Fibroblast of lung (primary cell): ENCODE results near the gene EMC9. TPM values are rescaled to one million over a fixed set of nuclear protein-coding genes. Genes with fewer than 3 reads are reported as not detected.

Source experiments
- DNase-seq, 2 donors: peaks; one replicate each; pipeline versions ENCODE4 v3.0.0 to v3.0.0-alpha.2; 2010; ENCODE audit warnings: low read depth in 2 of 2
- H2AFZ ChIP-seq: 2 replicates; pipeline ENCODE4 v1.5.1; 2012; ENCODE audit warnings: low read length, control low read depth, inconsistent platforms
- H3K27ac ChIP-seq: 2 replicates; pipeline ENCODE4 v1.5.1; 2011; ENCODE audit warnings: low read length, control low read depth; ENCODE audit not compliant: insufficient read depth
- H3K27me3 ChIP-seq: 2 replicates; pipeline ENCODE4 v1.5.1; 2011; ENCODE audit warnings: mild to moderate bottlenecking, low read length; ENCODE audit not compliant: control insufficient read depth, insufficient read depth
- H3K36me3 ChIP-seq: 2 replicates; pipeline ENCODE4 v1.5.1; 2011; ENCODE audit warnings: low read length; ENCODE audit not compliant: control insufficient read depth, insufficient read depth
- H3K4me1 ChIP-seq: 2 replicates; pipeline ENCODE4 v1.5.1; 2011; ENCODE audit warnings: low read length; ENCODE audit not compliant: control insufficient read depth, insufficient read depth; ENCODE audit errors: extremely low read depth
- H3K4me2 ChIP-seq: 2 replicates; pipeline ENCODE4 v1.5.1; 2011; ENCODE audit warnings: low read length, control low read depth; ENCODE audit not compliant: insufficient read depth; ENCODE audit errors: extremely low read depth
- H3K4me3 ChIP-seq, 4 experiments: fragments of 200-600 bp in 1 of 4; sonication (generic) in 1 of 4; replicated peaks in 1 of 4; 2 replicates each; pipeline ENCODE4 v1.5.1; 2011 to 2016; ENCODE audit warnings: low read length in 4 of 4, low read depth in 3 of 4, mild to moderate bottlenecking in 3 of 4, control low read depth in 2 of 4, inconsistent platforms in 1 of 4, mixed read lengths in 1 of 4; ENCODE audit not compliant: insufficient read depth in 1 of 4; ENCODE audit errors: control extremely low read depth in 1 of 4
- H3K79me2 ChIP-seq: 2 replicates; pipeline ENCODE4 v1.5.1; 2012; ENCODE audit warnings: mild to moderate bottlenecking, low read length, inconsistent platforms; ENCODE audit not compliant: control insufficient read depth, insufficient read depth
- H3K9ac ChIP-seq: 2 replicates; pipeline ENCODE4 v1.5.1; 2011; ENCODE audit warnings: mild to moderate bottlenecking, low read length, control low read depth; ENCODE audit not compliant: insufficient read depth
- H3K9me3 ChIP-seq: 2 replicates; pipeline ENCODE4 v1.5.1; 2012; ENCODE audit warnings: low read depth, low read length; ENCODE audit not compliant: control insufficient read depth, insufficient read depth
- H4K20me1 ChIP-seq: 2 replicates; pipeline ENCODE4 v1.5.1; 2011; ENCODE audit warnings: low read length; ENCODE audit not compliant: control insufficient read depth, insufficient read depth; ENCODE audit errors: extremely low read depth
- EZH2 ChIP-seq: IDR thresholded peaks from 2 replicates; pipeline ENCODE4 v1.5.1; 2012; ENCODE audit warnings: low read length, control low read depth, mild to moderate bottlenecking; ENCODE audit errors: missing control alignments
- polyA minus RNA-seq: library from RNA; depleted of rRNA, polyadenylated mRNA; stranded (reverse); fragments of >200 nt; gene quantifications from 2 replicates; pipeline ENCODE4 v1.2.3, GENCODE V29; 2011; ENCODE audit warnings: low replicate concordance
- polyA plus RNA-seq, 2 donors: library from polyadenylated mRNA; depleted of rRNA in 1 of 2; stranded (reverse) in 1 of 2; unstranded in 1 of 2; fragments of >200 nt; gene quantifications; 2 replicates each; pipeline ENCODE4 v1.2.1, GENCODE V29; 2011 to 2012; ENCODE audit warnings: missing spikeins in 1 of 2
- total RNA-seq: library from RNA; depleted of rRNA; stranded (reverse); fragments of >200 nt; gene quantifications from 2 replicates; pipeline ENCODE4 v1.2.1, GENCODE V29; 2014
- TF ChIP-seq, protein P1 (sequence below), 2 donors: IDR thresholded peaks in 1 of 2; conservative IDR thresholded peaks in 1 of 2; 1 replicate in 1 of 2; 2 replicates in 1 of 2; pipeline ENCODE4 v1.5.1; 2011 to 2012; ENCODE audit warnings: low read length in 2 of 2, control low read depth in 1 of 2, inconsistent platforms in 1 of 2, low read depth in 1 of 2, mild to moderate bottlenecking in 1 of 2

The EMC9 gene, protein sequence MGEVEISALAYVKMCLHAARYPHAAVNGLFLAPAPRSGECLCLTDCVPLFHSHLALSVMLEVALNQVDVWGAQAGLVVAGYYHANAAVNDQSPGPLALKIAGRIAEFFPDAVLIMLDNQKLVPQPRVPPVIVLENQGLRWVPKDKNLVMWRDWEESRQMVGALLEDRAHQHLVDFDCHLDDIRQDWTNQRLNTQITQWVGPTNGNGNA
- total RNA-seq (12.3 and 18.0 TPM in 2 replicates), polyA plus RNA-seq (6.6 and 10.2 TPM in 2 replicates), polyA minus RNA-seq (8.3 and 11.2 TPM in 2 replicates)
- polyA plus RNA-seq (2012), result 18.1 and 24.8 TPM in 2 replicates

DNA sequence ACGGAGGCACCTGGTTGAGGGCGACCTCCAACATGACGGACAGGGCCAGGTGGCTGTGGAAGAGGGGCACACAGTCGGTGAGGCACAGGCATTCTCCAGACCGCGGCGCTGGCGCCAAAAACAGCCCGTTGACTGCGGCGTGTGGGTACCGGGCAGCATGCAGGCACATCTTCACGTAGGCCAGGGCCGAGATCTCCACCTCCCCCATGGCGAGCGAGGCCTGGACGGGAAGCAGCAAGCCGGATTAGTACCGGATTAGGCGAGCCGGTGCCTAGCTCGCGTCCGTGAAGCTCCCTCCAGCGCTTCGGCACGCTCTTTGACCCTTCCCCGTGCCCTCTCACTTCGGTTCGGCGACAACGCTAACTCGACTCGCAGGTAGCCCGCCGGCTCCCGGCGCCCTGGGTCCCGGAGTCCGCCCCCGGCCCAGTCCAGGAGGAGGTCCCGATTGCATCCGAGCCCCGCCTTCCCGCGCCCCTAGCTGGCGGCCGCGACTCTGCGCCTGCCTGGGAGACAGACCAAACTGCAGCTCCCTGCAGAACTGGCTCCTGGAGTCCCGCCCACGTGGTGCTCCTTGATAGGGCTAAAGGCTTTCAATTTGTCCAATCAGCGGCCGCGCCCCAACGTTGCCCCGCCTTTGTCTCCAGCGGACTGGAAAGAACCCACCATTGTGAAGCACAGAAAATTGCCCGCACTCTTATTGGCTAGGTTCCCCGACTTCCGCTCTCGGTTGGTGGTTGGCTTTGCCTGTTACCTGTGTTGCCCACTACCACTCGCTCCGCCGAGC lies at the start of gene EMC9:
TSS of gene EMC9 (minus strand) at position 495 of the 784 bp plus-strand sequence. CDS start at position 208, 287 bp downstream.
- H3K4me1 ChIP-seq, result peaks cover 15% of the 10 kb centered on the region
- H3K36me3 ChIP-seq, result peaks cover 9% of the 10 kb centered on the region
- peak within 1 kb of the TSS; percentile 82 to 85 (median 84) for H3K4me3 ChIP-seq

GRCh38 chr14:24190416-24190815 lies 49.0 kb upstream of the EMC9 start:
- Histone ChIP-seq H3K9ac (no peak overlapping the region), H3K9me3 (no peaks in the 10 kb centered on the region), H3K27ac (no peak overlapping the region), H2AFZ (no peak overlapping the region), H3K79me2 (peaks cover 25% of the 10 kb centered on the region), H3K4me1 (peaks cover 4% of the 10 kb centered on the region), H4K20me1 (no peaks in the 10 kb centered on the region), H3K4me2 (no peak overlapping the region), H3K27me3 (no peaks in the 10 kb centered on the region), H3K4me3 (no peak overlapping the region), H3K36me3 (peaks cover 17% of the 10 kb centered on the region)
- DNase-seq, result no peak
- TF ChIP-seq, protein P1, sequence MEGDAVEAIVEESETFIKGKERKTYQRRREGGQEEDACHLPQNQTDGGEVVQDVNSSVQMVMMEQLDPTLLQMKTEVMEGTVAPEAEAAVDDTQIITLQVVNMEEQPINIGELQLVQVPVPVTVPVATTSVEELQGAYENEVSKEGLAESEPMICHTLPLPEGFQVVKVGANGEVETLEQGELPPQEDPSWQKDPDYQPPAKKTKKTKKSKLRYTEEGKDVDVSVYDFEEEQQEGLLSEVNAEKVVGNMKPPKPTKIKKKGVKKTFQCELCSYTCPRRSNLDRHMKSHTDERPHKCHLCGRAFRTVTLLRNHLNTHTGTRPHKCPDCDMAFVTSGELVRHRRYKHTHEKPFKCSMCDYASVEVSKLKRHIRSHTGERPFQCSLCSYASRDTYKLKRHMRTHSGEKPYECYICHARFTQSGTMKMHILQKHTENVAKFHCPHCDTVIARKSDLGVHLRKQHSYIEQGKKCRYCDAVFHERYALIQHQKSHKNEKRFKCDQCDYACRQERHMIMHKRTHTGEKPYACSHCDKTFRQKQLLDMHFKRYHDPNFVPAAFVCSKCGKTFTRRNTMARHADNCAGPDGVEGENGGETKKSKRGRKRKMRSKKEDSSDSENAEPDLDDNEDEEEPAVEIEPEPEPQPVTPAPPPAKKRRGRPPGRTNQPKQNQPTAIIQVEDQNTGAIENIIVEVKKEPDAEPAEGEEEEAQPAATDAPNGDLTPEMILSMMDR (conservative IDR thresholded peaks at IDR 0.05 in 1 of 2, IDR thresholded peaks at IDR 0.05 in 1 of 2; ENCODE audit: low read depth in 1 of 2, low read length in 2 of 2), result no peak
- no peak for TF ChIP-seq EZH2

More for the DNA sequence above, at the start of gene EMC9:
- H3K27ac ChIP-seq, result peak within 1 kb of the TSS; percentile 87
- peak within 1 kb of the TSS; percentile 79 for H3K9ac ChIP-seq
- no peaks in the 10 kb centered on the region for H3K9me3 ChIP-seq
- no peaks in the 10 kb centered on the region for H4K20me1 ChIP-seq
- H2AFZ ChIP-seq, result peak within 1 kb of the TSS; percentile 88
- no peak for TF ChIP-seq EZH2
- TF ChIP-seq, protein P1 (conservative IDR thresholded peaks at IDR 0.05 in 1 of 2, IDR thresholded peaks at IDR 0.05 in 1 of 2; ENCODE audit: low read depth in 1 of 2, low read length in 2 of 2), result peak in 1 of 2 donors; percentile 34
- H3K27me3 ChIP-seq, result no peaks in the 10 kb centered on the region
- H3K4me2 ChIP-seq, result peak within 1 kb of the TSS; percentile 79
- peak; percentile 99 for DNase-seq
- H3K79me2 ChIP-seq, result peaks cover 44% of the 10 kb centered on the region

DNA sequence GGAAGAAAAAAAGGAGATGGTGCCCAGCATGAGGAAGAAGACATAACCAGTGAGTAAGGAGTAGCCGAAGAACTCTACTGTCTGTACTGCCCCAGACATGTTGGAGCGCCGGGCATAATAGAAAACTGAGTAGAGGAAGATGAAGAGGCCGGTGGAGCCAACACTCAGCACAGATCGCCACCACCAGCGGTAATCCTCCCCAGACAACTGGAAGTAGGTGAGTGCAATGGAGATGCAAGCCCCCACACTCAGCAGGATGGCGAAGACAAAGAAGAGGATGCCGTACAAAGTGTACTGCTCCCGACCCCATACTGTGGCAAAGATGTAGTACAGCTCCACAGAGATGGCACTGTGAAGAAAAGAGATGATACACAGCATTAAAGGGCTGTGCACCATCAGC lies 48.1 kb upstream of the EMC9 start:
- H3K4me3 ChIP-seq, result no peak overlapping the region
- H3K4me2 ChIP-seq, result no peak overlapping the region
- peaks cover 19% of the 10 kb centered on the region for H3K79me2 ChIP-seq

More for the DNA sequence above, 48.1 kb upstream of the EMC9 start:
- H3K4me1 ChIP-seq, result peaks cover 4% of the 10 kb centered on the region
- DNase-seq, result no peak
- H3K27ac ChIP-seq, result no peak overlapping the region
- no peak overlapping the region for H3K9ac ChIP-seq
- peaks cover 23% of the 10 kb centered on the region for H3K36me3 ChIP-seq
- H2AFZ ChIP-seq, result no peak overlapping the region
- H3K9me3 ChIP-seq, result no peaks in the 10 kb centered on the region
- no peaks in the 10 kb centered on the region for H3K27me3 ChIP-seq
- TF ChIP-seq, protein P1 (conservative IDR thresholded peaks at IDR 0.05 in 1 of 2, IDR thresholded peaks at IDR 0.05 in 1 of 2; ENCODE audit: low read depth in 1 of 2, low read length in 2 of 2), result no peak
- no peak for TF ChIP-seq EZH2
- H4K20me1 ChIP-seq, result no peaks in the 10 kb centered on the region
